NCI-H446 treated with DMSO at 0.1 percent for 48 hours (cell line): ENCODE data around the gene DYNC2I2.
"Not testable (repeated sequence)": the region's sequence is repeated elsewhere in the genome, so short reads cannot be mapped to it uniquely, and the experiment has no call there.

Experiments used
- DNase-seq: peaks from one replicate; lab custom pipeline; 2025; lab: John Stamatoyannopoulos, UW

The DYNC2I2 gene

DNA sequence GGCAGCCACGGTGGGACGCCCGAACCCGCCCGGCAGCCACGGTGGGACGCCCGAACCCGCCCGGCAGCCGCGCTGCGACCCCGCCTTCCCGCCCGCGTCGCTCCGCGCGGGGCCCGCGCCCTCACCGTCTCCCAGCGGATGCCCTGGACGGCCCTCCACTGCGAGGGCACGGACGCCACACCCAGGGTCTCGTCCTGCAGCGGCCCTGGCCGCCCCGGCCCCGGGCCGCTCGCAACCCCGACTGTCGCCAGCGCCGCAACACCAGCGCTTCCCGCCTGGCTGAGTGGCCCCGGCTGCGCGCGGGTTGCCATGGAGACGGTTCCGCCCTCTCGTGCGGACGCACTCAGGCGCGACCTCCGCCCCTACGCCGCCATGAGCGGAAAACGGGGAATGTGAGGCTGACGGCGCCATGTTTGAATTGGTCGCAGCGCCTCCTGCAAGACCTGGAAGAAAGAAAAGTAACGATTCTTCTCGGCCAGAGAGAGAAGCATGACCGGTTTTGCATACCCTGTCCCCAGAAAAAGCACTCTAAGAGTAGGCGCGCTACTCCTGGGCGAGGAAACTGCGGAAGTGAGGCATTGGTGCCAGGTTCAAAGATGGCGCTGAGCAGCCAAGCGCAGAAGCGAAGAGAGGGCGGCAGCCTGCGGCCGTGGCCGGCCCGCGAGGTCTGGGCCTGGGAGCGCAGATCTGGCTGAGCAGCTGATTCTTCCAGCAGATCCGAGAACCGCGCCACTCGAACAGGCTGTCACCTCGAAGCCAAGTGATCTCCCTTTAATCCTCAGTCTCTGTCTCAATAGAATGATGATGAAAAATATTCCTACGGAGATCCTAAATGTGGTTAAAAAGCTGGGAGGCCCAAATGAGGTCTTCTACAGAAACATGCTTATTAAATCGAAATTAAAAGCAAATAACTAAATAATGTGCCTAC, at the start of gene DYNC2I2:
DYNC2I2 (minus strand) TSS at position 432 of the 928 bp plus-strand sequence; CDS start at position 311, 121 bp downstream.
- DNase-seq, result peak; percentile 49

DNA sequence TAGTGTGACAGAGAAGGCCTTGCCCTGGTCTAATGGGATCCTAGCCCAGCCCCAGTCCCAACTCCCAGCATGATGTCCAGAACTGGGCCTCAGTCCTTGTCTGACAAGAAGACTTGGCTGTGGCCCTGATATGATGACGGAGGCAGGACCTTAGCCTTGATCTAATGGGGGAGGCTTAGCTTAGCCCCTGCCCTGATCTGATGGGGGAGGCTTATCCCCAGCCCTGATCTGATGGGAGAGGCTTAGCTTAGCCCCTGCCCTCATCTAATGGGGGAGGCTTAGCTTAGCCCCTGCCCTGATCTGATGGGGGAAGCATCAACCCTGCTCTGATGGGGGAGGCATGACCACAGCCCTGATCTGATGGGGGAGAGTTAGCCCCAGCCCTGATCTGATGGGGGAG, 49.4 kb upstream of the DYNC2I2 start:
- no peak for DNase-seq

DNA sequence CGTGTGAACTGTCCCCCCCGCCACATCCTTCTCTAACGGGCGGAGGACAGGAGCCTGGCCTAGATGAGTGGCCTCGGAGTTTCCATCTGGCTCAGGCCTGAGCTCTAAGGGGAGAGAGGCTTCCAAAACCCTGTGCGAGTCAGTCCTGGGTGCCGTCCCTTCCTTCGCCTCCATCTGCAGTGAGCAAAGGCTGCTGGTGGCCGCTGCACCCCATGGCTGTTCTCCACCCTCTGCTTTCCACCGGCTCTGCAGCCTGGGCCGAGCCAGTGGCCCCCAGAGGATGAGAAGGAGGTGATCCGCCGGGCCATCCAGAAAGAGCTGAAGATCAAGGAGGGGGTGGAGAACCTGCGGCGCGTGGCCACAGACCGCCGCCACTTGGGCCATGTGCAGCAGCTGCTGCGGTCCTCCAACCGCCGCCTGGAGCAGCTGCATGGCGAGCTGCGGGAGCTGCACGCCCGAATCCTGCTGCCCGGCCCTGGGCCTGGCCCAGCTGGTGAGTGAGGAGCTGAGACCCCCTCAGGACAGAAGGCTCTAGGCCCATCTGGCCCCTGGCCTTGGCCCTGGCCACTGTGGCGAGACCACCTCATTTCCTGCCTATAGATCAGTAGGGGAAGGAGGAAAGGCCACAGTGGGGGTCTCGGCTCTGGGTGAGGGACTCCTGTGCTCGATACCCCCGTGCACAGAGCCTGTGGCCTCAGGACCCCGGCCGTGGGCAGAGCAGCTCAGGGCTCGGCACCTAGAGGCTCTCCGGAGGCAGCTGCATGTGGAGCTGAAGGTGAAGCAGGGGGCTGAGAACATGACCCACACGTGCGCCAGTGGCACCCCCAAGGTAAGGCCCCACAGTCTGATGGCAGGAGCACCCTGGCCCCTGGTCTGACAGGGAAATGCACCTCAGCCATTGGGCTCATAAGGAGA, 48.7 kb upstream of the DYNC2I2 start:
- no peak for DNase-seq

DNA sequence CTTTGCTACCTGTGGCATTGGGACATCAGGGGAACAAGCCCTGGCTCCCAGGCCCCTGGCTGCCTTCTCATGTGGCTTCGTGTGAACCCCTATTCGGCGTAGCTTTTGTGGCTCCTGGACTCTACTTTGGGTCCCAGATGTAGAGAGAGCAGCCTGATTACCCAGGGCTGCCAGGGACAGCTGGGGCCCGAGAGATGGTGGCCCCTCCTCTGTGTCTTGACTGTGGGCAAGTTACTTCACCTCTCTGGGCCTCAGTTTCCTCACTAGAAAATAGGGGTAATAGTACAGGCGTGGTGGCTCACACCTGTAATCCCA, 47.7 kb upstream of the DYNC2I2 start:
- DNase-seq, result no peak

DNA sequence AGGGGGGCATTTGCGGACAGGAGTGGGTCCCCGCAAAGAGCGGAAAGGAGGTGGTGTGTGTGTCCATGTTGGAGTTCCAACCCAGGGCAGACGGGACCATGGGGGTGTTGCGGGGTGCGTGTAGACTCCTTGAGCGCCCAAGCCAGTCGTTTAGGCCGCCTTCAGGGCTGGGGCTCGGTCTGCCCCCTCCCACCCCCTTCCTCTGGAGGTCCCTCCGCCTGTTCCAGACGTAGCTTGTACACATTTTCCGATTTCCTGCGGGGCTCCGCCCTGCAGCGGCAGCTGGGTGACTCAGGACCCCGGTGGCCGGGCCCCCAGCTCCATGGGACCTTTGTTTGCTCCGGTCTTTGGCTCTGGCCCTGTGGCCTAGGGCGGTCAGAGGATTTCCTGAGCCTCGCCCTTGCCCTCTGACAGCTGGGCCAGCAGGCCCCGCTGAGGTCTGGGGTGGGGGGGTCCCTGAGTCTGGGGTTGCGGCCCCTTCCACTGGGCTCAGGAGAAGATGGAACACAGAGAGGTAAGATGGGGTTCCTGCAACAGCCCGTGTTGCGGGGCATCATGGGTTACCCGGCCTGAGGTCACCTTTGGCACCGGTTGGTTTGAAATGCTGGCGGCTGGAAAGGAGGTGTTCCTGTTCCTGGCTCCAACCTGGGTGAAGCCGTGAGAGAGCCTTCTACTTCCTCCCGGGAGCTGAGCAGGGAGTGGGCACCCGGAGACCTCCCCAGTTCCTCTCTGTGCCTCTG, 47.1 kb upstream of the DYNC2I2 start:
- no peak for DNase-seq

DNA sequence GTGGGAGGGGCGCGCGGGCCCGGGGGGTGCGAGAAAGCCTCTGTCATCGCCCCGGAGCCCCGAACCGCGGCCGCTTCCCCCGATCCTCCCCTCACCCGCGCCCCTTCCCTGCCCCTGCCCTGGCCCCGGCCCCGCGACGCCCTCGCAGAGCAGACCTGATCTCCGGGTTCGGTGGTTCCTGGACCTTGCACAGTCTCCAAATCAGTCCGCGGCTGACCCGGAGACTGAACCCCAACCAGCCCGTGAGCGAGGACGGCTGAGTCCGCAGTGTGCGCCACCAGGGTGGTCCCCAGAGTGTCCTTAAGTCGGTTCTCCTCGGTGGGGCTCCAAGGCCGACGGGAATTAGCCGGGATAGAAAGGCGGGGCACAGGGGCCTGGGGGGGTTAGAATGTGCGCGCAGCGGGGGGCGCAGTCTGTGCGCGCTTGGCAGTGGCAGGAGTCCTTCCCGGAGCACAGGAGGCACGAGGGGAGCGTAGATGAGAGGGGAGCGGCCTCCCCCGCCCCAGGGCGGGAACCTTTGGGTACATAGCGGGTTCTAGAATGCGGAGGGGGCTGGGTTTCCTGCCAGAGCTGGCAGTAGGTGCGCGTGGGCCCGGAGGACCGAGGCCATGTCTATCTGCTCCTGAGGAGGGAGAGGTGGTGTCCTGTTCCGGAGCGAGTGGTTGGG, 46.4 kb upstream of the DYNC2I2 start:
- no peak for DNase-seq

DNA sequence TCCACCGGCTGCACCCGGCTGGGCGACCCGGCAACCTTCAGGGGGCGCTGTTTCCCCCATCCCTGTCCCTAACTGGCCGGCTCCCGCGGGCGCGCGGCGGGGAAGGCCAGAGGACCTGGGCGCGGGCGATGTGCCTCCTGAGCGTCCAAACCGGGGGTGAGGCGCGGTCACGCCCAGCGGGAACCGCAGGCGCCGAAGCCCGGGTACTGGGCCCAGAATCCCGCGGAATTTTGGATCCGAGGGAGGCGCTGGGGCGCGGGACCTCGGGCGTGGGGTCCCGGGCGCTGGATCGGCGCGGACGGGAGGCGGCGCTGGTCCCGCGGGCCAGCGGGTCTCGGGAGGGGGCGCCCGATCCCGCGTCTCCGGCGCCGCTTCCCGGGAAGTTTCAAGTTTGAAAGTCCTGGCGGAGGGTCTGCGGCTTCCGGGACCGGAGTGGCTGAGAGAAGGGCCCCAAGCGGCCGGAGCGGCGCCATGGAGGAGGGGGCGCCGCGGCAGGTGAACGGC, 45.9 kb upstream of the DYNC2I2 start, which contains the start of gene PKN3:
PKN3 (plus strand) TSS at position 59 of the 504 bp plus-strand sequence; CDS start at position 472, 413 bp downstream.
- DNase-seq, result peak; percentile 30

DNA sequence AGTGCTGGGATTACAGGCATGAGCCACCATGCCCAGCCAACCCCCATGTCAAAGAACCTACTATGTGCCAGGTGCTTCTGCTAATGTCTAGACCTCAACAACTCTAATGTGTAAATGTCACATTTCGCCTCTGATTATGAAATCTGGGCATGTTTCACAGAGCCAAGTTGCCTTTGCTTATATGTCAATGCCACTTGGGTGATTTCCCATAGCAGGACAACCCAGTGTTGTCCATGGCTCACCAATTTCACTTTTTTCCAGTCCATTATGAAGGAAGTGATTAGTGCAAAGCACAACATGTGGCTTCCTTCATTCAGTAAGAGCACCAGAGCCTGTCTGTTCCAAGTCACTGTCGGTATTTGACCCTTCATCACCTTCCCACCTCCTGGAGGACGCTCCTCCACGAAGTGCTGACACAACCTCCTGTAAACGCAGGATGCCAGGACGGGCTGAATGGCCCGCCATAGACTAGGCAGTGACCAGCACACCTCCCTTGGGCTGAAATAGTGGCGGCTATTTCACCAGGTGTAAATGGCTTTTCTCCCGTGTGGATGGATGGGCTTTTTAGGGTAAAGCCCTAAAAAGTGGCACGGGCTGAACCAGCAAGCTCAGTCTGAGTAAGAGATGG, 44.7 kb upstream of the DYNC2I2 start:
- DNase-seq, result no peak

DNA sequence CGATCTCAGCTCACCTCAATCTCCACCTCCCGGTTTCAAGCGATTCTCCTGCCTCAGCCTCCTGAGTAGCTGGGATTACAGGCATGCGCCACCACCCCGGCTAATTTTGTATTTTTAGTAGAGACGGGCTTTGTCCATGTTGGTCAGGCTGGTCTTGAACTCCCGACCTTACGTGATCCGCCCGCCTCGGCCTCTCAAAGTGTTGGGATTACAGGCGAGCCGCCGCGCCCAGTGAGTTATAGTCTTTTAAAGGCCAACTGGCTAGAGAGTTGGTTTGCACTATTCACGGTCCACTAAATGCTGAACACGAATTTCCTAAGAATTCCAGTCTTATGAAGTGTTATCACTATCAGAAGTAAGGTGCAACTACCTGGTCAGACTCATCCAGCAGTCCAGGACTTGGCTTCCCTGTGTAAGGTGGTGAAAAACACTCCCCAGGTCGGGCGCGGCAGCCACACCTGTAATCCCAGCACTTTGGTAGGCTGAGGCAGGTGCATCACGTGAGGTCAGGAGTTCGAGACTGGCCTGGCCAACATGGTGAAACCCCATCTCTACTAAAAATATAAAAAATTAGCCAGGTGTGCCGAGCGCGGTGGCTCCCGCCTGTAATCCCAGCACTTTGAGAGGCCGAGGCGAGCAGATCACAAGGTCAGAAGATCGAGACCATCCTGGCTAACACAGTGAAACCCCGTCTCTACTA, 42.6 kb upstream of the DYNC2I2 start:
- DNase-seq, result not testable (repeated sequence)

DNA sequence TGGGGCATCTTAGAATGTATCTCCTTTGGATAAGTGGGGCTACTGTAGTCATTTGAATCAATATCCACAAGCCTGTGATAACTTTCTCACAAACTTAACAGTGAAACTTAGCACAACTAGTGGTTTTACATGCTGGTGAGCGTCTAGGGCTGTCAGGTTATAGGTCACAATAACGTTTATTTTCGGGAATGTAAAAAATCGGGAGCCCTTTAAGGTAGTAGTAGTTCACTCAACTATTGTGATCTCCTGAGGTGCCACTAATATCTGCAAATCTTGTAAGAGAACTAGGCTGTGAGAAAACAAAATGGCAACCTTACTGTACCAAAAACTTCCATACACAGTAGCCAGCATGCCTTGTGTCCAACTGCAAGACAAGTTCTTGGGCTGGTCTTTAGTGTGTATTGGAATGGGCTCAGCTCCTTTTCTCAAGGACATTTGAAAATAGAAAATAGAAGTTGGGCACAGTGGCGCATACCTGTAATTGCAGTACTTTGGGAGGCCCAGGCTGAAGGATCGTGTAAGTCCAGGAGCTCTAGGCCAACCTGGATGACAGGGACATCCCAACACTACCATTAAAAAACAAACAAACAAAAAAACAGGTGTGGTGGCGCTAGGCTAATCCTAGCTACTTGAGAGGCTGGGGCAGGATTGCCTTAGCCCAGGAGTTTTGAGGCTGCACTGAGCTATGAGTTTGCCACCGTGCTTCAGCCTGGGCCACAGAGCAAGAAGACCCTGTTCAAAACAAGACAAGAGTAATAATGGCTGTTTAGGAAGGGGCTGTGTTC, 40.5 kb upstream of the DYNC2I2 start:
- no peak for DNase-seq

DNA sequence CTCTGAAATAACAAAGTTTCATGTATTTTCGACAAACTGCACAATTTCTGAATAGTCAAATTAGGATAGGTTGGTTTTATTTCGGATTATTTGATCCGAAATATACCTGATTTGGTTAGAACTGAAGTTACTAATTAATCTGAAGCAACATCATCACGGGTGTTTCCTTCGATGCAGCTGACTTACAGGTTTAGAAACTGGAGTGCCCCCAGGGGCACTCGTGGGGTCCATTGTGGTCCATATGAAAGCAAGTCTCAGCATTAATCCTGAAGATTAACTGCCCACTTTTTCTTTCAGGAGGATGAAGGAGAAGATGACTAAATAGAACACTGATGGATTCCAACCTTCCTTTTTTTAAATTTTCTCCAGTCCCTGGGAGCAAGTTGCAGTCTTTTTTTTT, 37.7 kb upstream of the DYNC2I2 start:
- no peak for DNase-seq

DNA sequence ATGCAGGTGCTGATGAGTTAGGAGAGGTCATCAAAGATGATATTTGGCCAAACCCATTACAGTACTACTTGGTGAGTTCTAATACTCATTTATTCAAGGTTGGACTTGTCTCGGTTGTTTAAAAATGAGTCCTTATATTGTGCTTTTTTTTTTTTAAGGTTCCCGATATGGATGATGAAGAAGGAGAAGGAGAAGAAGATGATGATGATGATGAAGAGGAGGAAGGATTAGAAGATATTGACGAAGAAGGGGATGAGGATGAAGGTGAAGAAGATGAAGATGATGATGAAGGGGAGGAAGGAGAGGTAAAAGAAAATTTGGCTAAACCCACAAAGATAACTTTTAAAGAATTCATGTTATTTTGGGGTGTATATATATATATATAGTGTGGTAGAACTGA, 37.1 kb upstream of the DYNC2I2 start:
- not testable (repeated sequence) for DNase-seq

DNA sequence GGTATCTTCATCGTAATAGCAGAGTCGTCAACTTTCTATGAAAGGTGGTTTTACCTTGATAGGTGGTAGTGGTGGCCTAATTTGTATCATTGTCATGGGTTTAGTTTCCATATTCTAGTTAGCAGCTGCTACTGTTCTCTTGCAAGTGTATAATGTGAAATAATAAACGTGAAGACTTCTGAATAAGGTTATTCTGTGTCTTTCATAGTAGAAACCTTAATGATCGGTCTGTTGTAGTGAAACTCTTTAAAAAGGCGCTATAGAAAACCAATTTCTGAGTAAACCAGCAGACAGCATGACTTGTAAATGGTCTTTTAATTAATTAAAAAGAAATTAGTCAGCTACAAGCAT, 34.0 kb upstream of the DYNC2I2 start:
- DNase-seq, result no peak

DNA sequence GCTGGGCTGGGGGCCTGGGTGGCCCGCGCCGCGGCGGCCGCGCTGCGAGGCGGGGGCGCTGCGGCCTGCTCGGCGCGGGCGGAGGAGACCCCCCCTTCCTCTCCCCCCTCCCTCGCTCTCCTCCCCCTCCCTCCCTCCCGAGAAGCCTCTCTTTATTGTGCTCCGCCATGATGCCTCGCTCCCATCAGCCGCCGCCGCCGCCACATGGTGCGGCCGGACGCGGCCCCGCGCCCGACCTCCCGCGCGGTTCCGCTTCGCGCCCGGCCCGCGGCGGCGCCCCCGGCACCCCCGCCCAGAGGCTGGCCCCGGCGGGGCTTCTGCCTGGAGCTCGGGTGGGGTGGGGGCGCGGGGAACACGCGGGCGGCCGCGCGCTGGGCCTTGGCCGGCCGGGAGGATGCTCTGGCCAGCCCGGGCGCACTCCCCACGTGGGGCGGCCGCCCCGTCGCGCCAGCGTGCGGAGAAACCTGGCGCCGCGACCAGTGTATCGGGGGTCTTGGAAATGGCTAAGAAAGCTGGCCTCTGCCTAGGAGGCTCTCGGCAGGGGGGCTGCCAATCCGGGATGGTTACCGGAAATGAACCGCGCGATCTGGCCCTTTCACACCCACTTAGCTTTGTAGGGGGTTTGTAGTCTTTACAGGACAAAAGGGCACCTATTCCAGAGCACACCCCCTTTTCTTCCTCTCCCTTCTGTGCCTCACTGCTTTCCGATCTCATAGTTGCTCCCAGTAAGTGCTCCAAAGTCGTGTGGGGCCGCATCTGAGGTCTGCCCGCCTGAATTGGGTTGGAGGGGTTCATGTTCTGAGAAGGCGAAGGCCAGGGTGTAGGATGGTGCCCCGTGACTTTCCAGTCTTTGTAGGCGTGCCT, 33.4 kb upstream of the DYNC2I2 start:
- DNase-seq, result no peak

DNA sequence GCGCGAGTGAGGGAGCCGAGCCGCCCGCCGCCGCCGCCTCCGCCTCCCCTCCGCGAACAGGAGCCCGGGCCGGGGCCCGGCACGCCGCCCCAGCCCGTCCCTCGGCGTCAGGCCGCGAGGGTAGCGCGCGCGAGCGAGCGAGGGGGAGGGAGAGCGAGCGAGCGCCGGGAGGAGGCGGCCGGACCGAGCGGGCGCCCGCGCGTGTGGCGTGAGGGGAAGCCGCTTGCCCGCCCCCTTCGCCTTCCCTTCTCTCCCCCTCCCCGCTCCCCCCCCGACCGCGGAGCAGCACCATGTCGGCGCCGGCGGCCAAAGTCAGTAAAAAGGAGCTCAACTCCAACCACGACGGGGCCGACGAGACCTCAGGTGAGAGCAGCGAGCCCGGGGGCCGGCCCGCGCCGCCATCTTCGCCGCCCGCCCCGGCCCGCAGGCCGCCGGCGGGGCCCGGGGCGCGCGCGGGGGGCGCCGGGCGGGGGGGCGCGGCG, 32.7 kb upstream of the DYNC2I2 start:
- no peak for DNase-seq

DNA sequence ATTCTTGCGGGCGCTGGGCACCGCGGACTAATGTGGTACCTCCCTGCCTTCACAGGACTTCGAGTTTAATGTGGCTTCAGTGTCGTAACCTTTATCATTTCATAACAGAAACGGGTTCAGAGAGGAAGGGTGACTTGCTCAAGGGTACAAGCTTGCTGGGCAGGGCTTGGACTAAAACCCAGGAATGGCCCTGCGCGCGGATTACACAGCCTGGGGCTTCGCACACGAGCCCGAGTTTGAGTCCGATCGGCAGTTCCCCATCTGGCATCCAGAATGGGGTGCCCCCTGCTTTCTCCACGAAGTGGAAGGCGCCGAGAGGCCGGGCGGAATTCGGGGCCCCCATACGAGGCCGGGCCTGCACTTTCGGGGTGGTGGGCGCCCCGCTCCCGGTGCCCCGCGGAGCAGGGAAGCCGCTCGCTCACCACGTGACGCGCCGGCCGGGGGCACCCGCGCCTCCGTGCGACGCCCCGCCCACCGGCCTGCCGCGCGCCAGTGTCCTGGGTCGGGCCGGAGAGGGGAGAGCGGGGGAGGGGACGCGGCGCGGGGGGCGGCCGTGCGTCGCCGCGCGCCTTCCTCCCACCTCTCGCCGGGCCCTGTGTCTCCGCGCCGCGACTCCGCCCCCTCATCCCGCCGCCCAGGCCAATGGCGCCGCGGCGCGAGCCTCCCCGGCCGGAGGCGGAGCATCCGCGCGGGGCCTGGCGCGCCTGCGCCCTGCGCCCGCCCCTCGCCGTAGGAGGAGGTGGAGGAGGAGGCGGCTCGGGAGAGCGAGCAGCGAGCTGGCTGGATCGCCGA, 32.0 kb upstream of the DYNC2I2 start, which contains the start of gene SET:
SET (plus strand) TSS at position 722 of the 792 bp plus-strand sequence. CDS start 361 bp downstream, outside the sequence.
- DNase-seq, result peak; percentile 73

DNA sequence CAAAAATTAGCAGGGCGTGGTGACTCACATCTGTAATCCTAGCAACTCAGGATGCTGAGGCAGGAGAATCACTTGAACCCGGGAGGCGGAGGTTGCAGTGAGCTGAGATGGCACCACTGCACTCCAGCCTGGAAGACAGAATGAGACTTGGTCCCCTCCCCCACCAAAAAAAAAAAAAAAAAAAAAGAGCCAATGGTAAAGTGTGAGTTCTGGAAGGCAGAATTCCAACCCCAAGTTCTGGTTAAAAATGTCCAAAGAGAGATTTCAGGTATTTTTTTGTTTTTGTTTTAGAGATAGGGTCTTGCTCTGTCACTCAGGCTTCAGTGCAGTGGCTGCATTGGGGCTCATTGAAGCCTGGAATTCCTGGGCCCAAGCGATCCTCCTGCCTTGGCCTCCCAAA, 30.8 kb upstream of the DYNC2I2 start:
- DNase-seq, result no peak
